Daoy (cell line): ENCODE measurements around the gene POLR3C. TPM values are rescaled to one million over a fixed set of nuclear protein-coding genes. Genes with fewer than 3 reads are reported as not detected.
"Not testable (repeated sequence)": the region's sequence is repeated elsewhere in the genome, so short reads cannot be mapped to it uniquely, and the experiment has no call there.

Experiments used
- DNase-seq: peaks from one replicate; pipeline ENCODE4 v3.0.0-alpha.2; 2015; ENCODE audit warnings: low read depth
- total RNA-seq: library from RNA; depleted of rRNA; stranded (reverse); fragments of >200 nt; shearing (Covaris generic); gene quantifications from 2 replicates; pipeline ENCODE4 v1.2.3, GENCODE V29; 2014; rRNA removed

The POLR3C gene, protein sequence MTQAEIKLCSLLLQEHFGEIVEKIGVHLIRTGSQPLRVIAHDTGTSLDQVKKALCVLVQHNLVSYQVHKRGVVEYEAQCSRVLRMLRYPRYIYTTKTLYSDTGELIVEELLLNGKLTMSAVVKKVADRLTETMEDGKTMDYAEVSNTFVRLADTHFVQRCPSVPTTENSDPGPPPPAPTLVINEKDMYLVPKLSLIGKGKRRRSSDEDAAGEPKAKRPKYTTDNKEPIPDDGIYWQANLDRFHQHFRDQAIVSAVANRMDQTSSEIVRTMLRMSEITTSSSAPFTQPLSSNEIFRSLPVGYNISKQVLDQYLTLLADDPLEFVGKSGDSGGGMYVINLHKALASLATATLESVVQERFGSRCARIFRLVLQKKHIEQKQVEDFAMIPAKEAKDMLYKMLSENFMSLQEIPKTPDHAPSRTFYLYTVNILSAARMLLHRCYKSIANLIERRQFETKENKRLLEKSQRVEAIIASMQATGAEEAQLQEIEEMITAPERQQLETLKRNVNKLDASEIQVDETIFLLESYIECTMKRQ
- total RNA-seq, result 65.1 and 69.7 TPM in 2 replicates

GRCh38 chr1:145823565-145824498, at the start of gene POLR3C, which contains the start of gene RNF115:
Gene POLR3C, plus strand, starts transcription at chr1:145824200. Its CDS starts 1,577 bp downstream, at chr1:145825777.
Gene RNF115, minus strand, starts transcription at chr1:145824095. Its CDS starts 222 bp downstream, at chr1:145823873.
- DNase-seq, result peak; percentile 95

- DNase-seq, result no peak
Measured at GRCh38 chr1:145777357-145778145, 46.4 kb upstream of the POLR3C start.

DNA sequence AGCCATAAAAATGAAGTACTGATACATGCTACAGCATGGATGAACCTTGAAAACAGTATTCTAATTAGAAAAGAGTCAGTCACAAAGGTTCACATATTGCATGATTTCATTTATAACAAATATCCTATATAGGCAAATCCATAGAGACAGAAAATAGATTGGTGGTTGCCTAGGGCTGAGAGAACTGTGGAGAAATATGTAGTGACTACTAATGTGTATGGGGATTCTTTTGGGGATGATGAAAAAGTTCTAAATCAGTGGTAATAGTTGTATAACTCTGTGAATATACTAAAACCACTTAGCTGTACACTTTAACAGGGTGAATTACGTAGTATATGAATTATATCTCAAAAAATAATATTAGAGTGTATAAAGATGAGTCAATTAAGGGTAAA, 45.9 kb upstream of the POLR3C start:
- DNase-seq, result no peak

DNA sequence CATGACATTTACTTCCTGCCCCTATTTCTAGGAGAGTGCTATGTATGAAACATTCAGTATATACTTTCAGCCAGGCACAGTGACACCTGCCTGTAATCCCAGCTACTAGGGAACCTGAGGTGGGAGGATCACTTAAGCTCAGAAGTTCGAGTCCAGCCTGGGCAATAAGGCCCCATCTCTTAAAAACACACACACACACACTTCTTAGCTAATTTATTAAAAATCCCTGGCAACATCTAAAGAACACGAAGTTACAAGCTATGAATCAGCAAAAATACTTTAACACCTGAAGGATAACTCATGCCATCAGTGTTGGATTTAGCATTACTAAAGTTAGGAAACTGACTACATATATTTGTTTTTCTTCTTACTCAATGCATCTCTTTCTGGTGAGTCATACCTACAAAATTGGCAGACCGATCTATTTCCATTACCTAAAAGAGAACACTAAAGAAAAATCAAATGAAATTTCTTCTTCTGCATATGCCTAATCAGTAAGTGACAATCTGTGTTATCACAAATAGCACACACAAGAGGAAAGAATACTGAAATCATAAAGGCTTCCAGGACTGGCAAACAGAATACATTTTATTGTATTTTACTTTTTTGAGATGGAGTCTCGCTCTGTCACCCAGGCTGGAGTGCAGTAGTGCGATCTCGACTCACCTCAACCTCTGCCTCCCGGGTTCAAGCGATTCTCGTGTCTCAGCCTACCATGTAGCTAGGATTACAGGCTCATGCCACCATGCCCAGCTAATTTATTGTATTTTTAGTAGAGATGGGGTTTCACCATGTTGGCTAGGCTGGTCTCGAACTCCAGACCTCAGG, 41.5 kb upstream of the POLR3C start:
- DNase-seq, result peak; percentile 69

DNA sequence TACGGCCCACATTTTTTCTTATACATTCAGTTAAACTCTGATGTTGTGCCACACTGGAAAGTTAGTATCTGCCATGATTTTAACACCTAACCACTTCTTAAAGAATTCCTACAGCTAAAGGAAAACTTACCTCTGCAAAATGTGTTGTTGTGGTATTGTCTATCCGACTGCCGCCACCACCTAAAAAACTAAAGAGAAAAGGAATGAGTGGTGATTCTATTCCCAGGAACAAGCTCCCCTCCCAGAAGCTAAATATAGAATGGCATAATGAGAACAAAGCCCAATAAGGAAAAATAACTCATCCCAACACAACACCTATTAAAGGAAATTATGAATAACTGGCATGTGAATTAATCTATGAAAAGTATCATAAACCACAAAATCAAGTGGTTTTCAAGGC, 39.6 kb upstream of the POLR3C start:
- DNase-seq, result no peak

DNA sequence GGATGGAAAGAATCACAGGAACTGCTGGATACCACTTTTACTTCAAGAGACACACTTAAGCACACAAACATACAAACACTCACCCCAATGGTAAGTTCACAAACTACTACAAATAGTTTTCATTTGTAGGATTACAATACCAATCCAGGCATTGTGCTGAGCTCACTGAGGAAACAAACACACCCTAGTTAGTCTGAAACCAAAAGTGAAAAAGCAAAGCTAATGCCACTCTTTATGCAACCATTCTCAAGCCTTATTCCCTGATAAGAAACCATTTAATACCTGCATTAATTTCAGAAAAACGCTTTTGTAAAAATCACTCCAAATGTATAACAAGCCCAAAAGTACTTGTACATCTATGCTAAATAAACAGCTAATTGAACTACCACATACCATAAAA, 38.5 kb upstream of the POLR3C start:
- DNase-seq, result no peak

DNA sequence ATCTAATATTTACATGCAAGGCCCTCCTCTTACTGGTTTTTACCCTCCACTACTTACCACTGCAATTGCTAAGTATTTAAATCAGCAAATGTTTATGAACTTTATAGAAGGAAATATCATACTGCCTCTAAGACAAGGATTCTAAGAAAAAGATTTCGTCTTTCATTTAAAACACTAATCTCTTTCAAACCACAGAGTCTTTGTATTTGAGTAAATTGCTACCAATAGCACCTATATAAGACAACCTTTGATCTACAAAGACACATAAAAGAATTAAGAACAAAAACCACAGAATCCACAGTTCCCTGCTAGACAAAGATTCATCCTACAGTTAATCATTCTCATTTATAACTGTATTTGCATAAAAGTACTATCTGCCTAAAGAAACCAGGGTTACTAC, 37.7 kb upstream of the POLR3C start:
- DNase-seq, result no peak

GRCh38 chr1:145788580-145788979, 35.4 kb upstream of the POLR3C start:
- DNase-seq, result no peak

- not testable (repeated sequence) for DNase-seq
Measured at GRCh38 chr1:145791860-145792259, 32.1 kb upstream of the POLR3C start.

DNA sequence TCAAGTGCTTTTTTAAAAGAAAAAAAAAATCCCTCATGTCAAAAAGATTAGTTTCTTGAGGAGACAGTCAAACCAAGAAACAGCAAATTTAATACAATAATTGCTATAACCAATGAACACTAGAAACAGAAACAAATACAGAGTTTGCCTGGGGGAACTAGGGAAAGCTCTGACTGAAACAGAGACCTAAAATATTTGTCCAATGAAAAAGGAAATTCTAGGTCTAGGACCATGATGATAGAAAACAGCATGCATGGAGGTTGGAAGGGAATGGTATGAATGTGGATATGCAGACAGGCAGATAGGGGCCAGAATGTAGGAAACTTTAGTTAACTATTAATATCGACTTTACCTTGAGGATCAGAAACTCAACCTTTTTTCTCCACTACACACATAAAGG, 31.5 kb upstream of the POLR3C start:
- DNase-seq, result no peak

DNA sequence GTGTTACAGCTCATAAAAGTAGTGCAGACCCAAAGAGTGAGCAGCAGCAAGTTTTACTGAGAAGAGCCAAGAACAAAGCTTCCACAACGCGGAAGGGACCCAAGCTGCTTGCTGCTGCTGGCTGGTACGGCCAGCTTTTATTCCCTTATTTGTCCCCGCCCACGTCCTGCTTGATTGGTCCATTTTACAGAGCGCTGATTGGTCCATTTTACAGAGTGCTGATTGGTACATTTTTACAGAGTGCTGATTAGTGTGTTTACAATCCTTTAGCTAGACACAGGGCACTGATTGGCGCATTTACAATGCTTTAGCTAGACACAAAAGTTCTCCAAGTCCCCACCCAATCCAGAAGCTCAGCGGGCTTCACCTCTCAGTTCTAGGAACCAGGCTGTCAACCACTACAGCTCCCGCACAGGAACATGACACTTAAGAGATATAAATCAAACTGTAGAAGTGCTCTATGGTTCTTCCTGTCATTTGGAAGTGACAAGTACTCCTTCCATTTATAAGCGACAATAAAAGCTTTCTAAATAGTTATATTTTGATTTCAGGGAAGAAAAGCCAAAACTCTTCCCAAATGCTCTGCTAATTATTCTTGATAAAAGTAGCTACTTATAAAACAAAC, 28.6 kb upstream of the POLR3C start:
- DNase-seq, result no peak

GRCh38 chr1:145796753-145797152, 27.2 kb upstream of the POLR3C start:
- no peak for DNase-seq

GRCh38 chr1:145799806-145800205, 24.2 kb upstream of the POLR3C start:
- DNase-seq, result no peak

DNA sequence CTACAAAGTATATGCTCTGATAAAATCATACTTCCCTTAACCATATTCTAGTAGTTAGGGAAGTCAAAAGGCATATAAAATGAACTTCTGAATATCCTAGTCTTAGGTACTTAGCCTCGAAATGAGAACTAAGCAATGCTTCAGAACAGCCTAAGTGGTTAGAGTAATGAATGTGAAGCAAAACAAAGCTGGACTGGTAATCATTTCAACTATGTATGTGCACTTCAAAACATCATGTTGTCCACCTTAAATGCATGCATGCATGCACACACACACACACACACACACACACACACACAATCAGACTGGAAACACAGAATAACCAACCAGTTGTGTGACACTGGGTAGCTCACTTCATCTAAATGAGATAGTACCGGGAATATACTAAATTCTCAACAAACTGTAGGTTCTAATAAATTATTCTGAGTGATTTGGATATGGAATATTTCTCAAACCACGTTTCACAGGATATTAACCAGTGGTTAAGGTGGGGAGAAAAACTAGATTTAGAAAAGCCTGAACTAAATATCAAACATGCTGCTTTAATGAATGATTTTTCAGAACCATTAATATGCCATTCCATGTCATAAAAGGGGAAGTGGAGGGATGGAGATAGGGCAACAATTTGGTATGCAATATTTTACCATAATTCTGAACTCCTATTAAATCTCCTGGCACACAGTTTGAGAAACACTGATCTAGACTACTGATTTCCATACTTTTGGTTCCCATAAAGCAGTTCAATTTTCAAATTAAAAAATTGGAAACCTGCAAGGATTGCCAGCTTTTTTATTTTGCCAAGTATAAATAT, 19.6 kb upstream of the POLR3C start:
- DNase-seq, result no peak

- no peak for DNase-seq
Measured at GRCh38 chr1:145805057-145805456, 18.9 kb upstream of the POLR3C start.

DNA sequence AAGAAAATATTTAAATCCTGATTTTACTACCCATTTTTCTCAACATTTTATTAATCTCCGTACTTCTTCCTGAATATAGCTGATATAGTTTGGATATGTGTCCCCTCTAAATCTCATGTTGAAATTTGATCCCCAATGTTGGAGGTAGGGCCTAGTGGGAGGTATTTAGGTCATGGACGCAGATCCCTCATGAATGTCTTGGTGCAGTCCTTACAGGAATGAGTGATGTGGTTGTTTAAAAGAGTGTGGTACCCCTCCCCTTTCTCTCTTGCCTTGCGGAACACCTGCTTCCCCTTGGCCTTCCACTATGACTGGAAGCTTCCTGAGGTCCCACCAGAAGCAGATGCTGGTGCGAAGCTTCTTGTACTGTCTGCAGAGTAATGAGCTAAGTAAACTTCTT, 17.6 kb upstream of the POLR3C start:
- DNase-seq, result no peak

DNA sequence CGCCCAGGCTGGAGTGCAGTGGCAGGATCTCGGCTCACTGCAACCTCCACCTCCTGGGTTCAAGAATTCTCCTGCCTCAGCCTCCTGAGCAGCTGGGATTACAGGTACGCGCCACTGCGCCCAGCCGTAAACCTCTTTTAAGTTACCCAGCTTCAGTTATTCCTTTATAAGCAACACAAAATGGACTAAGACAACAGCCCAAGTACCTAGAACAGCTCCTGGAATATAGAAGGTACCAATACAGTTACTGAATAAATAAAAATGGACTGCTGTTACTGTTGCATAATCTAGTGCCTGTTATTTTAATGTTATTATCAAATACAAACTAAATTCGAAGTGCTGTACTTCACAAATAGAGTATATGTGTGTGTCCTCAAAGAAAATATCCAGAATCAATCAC, 17.2 kb upstream of the POLR3C start:
- no peak for DNase-seq

GRCh38 chr1:145812977-145813810, 10.8 kb upstream of the POLR3C start:
- DNase-seq, result not testable (repeated sequence)
